Measurements from ENCODE around the gene MRPL37.

DNA sequence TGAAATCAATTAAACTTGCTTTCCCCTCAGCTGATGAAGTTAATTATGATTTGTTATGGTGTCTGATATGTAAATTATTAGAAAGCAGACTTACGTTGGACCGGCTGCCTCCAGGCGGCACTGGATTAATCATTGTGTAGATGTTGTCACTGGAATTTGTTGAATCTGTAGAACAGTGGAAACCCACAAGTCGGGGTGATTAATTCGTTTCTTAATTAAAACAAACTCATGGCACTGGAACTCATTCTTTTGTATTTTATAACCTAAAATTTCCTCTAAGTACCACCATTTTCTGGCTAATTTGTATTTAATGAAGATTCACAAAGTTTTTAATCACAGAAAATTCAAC is 39.0 kb downstream of the MRPL37 start:
- TF ChIP-seq, protein P1, sequence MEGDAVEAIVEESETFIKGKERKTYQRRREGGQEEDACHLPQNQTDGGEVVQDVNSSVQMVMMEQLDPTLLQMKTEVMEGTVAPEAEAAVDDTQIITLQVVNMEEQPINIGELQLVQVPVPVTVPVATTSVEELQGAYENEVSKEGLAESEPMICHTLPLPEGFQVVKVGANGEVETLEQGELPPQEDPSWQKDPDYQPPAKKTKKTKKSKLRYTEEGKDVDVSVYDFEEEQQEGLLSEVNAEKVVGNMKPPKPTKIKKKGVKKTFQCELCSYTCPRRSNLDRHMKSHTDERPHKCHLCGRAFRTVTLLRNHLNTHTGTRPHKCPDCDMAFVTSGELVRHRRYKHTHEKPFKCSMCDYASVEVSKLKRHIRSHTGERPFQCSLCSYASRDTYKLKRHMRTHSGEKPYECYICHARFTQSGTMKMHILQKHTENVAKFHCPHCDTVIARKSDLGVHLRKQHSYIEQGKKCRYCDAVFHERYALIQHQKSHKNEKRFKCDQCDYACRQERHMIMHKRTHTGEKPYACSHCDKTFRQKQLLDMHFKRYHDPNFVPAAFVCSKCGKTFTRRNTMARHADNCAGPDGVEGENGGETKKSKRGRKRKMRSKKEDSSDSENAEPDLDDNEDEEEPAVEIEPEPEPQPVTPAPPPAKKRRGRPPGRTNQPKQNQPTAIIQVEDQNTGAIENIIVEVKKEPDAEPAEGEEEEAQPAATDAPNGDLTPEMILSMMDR (IDR thresholded peaks at IDR 0.05), result no peak
- no peak for TF ChIP-seq ZFX (IDR thresholded peaks at IDR 0.05; ENCODE audit: borderline replicate concordance)

All from 22Rv1 (cell line).